ENCODE data around the gene ZSCAN16. TPM values are rescaled to one million over a fixed set of nuclear protein-coding genes. Genes with fewer than 3 reads are reported as not detected.

Gene ZSCAN16
- total and polyA plus RNA-seq, 2 of the 13 experiments (the other 11 are each of a cell fraction or from before 2014, with no cell fraction given) = 5.7 to 12.7 TPM

DNA sequence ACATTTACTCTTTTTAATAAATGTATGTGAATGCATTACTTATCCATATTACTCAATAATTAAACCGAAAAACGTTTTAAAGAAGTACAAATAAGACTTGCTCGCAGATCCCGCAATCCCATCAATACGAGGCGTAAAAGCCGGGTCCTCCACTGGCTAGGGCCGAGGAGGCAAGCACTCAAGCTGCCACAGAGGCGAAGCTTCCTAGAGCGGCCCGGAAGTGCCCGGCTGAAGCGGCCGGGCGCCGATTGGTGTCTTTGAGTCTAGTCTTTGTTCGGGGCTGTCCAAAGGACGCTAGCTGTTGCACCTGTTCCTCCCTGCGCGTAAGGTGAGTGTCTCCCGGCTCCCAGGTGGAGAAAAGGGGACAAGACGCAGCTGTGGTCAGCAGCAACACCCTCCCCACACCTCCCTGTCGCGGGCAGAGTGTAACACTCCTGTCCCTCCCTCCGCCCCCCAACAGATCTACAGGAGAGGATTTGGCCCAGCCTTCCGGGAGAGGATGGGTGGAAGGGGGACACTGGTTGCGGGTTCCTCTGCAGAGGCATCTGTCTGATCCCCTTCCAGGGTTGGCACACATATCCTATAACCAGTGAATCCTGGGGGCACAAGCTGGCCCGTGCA is at the start of gene ZSCAN16 (continued):
- TF ChIP-seq, protein P1, sequence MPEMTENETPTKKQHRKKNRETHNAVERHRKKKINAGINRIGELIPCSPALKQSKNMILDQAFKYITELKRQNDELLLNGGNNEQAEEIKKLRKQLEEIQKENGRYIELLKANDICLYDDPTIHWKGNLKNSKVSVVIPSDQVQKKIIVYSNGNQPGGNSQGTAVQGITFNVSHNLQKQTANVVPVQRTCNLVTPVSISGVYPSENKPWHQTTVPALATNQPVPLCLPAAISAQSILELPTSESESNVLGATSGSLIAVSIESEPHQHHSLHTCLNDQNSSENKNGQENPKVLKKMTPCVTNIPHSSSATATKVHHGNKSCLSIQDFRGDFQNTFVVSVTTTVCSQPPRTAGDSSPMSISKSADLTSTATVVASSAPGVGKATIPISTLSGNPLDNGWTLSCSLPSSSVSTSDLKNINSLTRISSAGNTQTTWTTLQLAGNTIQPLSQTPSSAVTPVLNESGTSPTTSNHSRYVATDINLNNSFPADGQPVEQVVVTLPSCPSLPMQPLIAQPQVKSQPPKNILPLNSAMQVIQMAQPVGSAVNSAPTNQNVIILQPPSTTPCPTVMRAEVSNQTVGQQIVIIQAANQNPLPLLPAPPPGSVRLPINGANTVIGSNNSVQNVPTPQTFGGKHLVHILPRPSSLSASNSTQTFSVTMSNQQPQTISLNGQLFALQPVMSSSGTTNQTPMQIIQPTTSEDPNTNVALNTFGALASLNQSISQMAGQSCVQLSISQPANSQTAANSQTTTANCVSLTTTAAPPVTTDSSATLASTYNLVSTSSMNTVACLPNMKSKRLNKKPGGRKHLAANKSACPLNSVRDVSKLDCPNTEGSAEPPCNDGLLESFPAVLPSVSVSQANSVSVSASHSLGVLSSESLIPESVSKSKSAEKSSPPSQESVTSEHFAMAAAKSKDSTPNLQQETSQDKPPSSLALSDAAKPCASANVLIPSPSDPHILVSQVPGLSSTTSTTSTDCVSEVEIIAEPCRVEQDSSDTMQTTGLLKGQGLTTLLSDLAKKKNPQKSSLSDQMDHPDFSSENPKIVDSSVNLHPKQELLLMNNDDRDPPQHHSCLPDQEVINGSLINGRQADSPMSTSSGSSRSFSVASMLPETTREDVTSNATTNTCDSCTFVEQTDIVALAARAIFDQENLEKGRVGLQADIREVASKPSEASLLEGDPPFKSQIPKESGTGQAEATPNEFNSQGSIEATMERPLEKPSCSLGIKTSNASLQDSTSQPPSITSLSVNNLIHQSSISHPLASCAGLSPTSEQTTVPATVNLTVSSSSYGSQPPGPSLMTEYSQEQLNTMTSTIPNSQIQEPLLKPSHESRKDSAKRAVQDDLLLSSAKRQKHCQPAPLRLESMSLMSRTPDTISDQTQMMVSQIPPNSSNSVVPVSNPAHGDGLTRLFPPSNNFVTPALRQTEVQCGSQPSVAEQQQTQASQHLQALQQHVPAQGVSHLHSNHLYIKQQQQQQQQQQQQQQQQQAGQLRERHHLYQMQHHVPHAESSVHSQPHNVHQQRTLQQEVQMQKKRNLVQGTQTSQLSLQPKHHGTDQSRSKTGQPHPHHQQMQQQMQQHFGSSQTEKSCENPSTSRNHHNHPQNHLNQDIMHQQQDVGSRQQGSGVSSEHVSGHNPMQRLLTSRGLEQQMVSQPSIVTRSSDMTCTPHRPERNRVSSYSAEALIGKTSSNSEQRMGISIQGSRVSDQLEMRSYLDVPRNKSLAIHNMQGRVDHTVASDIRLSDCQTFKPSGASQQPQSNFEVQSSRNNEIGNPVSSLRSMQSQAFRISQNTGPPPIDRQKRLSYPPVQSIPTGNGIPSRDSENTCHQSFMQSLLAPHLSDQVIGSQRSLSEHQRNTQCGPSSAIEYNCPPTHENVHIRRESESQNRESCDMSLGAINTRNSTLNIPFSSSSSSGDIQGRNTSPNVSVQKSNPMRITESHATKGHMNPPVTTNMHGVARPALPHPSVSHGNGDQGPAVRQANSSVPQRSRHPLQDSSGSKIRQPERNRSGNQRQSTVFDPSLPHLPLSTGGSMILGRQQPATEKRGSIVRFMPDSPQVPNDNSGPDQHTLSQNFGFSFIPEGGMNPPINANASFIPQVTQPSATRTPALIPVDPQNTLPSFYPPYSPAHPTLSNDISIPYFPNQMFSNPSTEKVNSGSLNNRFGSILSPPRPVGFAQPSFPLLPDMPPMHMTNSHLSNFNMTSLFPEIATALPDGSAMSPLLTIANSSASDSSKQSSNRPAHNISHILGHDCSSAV (CRISPR knock-in tag; IDR thresholded peaks at IDR 0.05; ENCODE audit: borderline replicate concordance) = no peak
- TF ChIP-seq SP1 (IDR thresholded peaks at IDR 0.05) (no peak), SP1 (CRISPR knock-in tag; IDR thresholded peaks at IDR 0.05) (0 out of 2 replicates have a peak, but pooled peaks have one; percentile 22), TBP (CRISPR knock-in tag; IDR thresholded peaks at IDR 0.05) (no peak), ZNF574 (CRISPR knock-in tag; IDR thresholded peaks at IDR 0.05) (peak; percentile 100), SIN3A (IDR thresholded peaks at IDR 0.05; ENCODE audit: borderline replicate concordance, low read depth, low read length) (peak; percentile 93), SP2 (CRISPR knock-in tag; IDR thresholded peaks at IDR 0.05) (no peak), FOXA1 (IDR thresholded peaks at IDR 0.05) (no peak), FOXA1 (CRISPR knock-in tag; IDR thresholded peaks at IDR 0.05) (no peak), GATAD1 (CRISPR knock-in tag; IDR thresholded peaks at IDR 0.05) (peak; percentile 93), HDAC2 (CRISPR knock-in tag; IDR thresholded peaks at IDR 0.05) (peak; percentile 84), CCAR2 (optimal IDR thresholded peaks at IDR 0.05; ENCODE audit: low read depth, low read length) (no peak), CENPT (CRISPR knock-in tag; IDR thresholded peaks at IDR 0.05; ENCODE audit: low read depth) (no peak), ARNTL (CRISPR knock-in tag; IDR thresholded peaks at IDR 0.05) (peak; percentile 62; the same call in 1 of the 2 replicates), GATA4 (IDR thresholded peaks at IDR 0.05; ENCODE audit: borderline replicate concordance, low read depth) (peak; percentile 38; the same call in 1 of the 2 replicates), RARG (CRISPR knock-in tag; IDR thresholded peaks at IDR 0.05; ENCODE audit: low read depth) (no peak), ZNF34 (CRISPR knock-in tag; IDR thresholded peaks at IDR 0.05; ENCODE audit: borderline replicate concordance) (no peak), PPARG (CRISPR knock-in tag; conservative IDR thresholded peaks at IDR 0.05) (peak; percentile 51; the same call in 1 of the 2 replicates)
- TF ChIP-seq, protein P2, sequence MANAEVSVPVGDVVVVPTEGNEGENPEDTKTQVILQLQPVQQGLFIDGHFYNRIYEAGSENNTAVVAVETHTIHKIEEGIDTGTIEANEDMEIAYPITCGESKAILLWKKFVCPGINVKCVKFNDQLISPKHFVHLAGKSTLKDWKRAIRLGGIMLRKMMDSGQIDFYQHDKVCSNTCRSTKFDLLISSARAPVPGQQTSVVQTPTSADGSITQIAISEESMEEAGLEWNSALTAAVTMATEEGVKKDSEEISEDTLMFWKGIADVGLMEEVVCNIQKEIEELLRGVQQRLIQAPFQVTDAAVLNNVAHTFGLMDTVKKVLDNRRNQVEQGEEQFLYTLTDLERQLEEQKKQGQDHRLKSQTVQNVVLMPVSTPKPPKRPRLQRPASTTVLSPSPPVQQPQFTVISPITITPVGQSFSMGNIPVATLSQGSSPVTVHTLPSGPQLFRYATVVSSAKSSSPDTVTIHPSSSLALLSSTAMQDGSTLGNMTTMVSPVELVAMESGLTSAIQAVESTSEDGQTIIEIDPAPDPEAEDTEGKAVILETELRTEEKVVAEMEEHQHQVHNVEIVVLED (CRISPR knock-in tag; IDR thresholded peaks at IDR 0.05; ENCODE audit: borderline replicate concordance) = peak; percentile 56
